ENCODE data around the gene PSMB5. TPM values are rescaled to one million over a fixed set of nuclear protein-coding genes. Genes with fewer than 3 reads are reported as not detected.

PSMB5 gene
- total RNA-seq, result 100 to 1,000 TPM; 304 to 543 (median 486) TPM

DNA sequence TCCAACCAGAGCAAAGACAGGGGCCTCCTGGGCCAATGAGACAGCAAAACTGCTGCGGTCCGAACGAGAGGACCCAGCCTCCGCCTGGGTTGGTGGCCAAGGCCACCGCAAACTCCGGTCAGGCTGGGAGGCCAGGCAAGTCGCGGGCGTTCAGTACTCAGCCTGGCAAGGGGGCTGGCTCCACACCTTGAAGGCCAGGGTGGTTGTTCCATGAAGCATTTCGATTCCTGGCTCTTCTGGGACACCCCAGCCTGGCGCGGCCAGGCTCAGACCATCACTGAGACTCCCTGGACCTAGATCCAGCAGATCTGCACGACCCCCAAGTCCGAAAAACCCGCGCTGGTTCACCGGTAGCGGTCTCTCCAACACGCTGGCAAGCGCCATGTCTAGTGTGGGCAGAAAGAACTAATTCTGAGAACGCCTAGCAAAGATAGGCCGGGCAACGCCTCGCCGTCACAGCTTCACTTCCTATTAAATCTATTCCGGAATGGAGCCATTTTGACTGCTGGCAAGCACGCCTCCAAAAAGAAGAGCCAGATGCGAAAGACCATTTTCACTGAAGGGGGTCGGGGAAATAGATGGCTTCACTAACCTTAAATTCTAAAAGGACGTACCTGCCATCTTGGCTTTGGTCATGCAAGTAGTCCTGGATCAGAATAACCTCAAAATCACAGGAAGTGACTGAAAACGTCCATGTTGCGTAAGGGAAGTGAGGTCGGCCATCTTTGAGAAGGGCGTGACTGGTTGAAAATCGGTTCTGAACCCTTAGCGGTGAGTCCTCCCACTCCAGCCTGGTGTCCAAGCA is at the start of gene PSMB5:
PSMB5 (minus strand) TSS at position 403 of the 805 bp plus-strand sequence; CDS start at position 384, 19 bp downstream.
- peak; percentile 98 to 99 for ATAC-seq
- in situ Hi-C loops (cut with MboI; ENCODE audit: low sequenced_read_pairs in 4 of 4), result no loop called here

DNA sequence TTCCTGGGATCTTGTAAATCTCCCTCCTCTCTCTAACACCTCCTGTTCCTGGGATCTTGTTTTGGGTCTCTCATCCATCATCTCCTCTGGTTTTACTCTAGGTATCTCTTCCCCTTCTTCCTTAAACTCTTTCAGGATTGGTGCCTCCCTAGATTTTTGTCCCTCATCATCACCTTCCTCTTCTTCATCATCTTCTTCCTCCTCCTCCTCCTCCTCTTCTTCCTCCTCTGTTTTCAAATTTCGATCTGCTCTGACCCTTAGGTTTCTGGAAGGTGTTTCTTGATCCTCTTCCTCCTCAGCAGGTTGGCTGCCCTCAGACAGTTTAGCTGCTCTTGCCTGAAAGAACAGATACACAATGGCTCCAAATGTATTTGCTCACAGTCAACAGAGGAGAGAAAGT is 45.8 kb upstream of the PSMB5 start:
- H3K36me3 ChIP-seq, result peaks cover 9 to 95% of the 10 kb centered on the region in 2 donors
- TF ChIP-seq, protein P1, sequence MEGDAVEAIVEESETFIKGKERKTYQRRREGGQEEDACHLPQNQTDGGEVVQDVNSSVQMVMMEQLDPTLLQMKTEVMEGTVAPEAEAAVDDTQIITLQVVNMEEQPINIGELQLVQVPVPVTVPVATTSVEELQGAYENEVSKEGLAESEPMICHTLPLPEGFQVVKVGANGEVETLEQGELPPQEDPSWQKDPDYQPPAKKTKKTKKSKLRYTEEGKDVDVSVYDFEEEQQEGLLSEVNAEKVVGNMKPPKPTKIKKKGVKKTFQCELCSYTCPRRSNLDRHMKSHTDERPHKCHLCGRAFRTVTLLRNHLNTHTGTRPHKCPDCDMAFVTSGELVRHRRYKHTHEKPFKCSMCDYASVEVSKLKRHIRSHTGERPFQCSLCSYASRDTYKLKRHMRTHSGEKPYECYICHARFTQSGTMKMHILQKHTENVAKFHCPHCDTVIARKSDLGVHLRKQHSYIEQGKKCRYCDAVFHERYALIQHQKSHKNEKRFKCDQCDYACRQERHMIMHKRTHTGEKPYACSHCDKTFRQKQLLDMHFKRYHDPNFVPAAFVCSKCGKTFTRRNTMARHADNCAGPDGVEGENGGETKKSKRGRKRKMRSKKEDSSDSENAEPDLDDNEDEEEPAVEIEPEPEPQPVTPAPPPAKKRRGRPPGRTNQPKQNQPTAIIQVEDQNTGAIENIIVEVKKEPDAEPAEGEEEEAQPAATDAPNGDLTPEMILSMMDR (IDR thresholded peaks at IDR 0.05 in 4 of 5, conservative IDR thresholded peaks at IDR 0.05 in 1 of 5), result no peak
- TF ChIP-seq POLR2A (IDR thresholded peaks at IDR 0.05), result no peak
- in situ Hi-C loops (cut with MboI; ENCODE audit: low sequenced_read_pairs in 4 of 4), result no loop called here
- ATAC-seq (no peak), DNase-seq (no peak)
- no peak overlapping the region for H3K4me3 ChIP-seq
- peaks cover 0 to 23% of the 10 kb centered on the region in 2 donors for H3K4me1 ChIP-seq
- H3K27ac ChIP-seq, result peak overlapping the region in 2 of 4 donors; percentile 71 to 82
- intact Hi-C loops (cut with DNase I; ENCODE audit: low total_unique reads), result no loop called here
- H3K9me3 ChIP-seq, result no peaks in the 10 kb centered on the region
- no peaks in the 10 kb centered on the region for H3K27me3 ChIP-seq

More for the DNA sequence above, at the start of gene PSMB5:
- intact Hi-C loops (cut with DNase I; ENCODE audit: low total_unique reads), result loop anchor here (1.0 to 2.0 kb wide), 3 partner anchors 22 to 60 kb away; partner anchors contain the start of genes ACIN1 and C14orf119
- Histone ChIP-seq H3K4me1 (peaks cover 12 to 22% of the 10 kb centered on the region in 2 donors), H3K27me3 (no peaks in the 10 kb centered on the region), H3K9me3 (no peaks in the 10 kb centered on the region), H3K36me3 (peaks cover 4 to 35% of the 10 kb centered on the region in 2 donors), H3K27ac (peak within 1 kb of the TSS; percentile 88 to 99 (median 98)), H3K4me3 (peak within 1 kb of the TSS; percentile 74 to 97 (median 90))
- DNase-seq, result peak; percentile 89 to 93
- peak; percentile 81 to 82 for TF ChIP-seq POLR2A (IDR thresholded peaks at IDR 0.05)
- TF ChIP-seq, protein P1 (IDR thresholded peaks at IDR 0.05 in 4 of 5, conservative IDR thresholded peaks at IDR 0.05 in 1 of 5), result peak in 1 of 5 experiments; percentile 29

DNA sequence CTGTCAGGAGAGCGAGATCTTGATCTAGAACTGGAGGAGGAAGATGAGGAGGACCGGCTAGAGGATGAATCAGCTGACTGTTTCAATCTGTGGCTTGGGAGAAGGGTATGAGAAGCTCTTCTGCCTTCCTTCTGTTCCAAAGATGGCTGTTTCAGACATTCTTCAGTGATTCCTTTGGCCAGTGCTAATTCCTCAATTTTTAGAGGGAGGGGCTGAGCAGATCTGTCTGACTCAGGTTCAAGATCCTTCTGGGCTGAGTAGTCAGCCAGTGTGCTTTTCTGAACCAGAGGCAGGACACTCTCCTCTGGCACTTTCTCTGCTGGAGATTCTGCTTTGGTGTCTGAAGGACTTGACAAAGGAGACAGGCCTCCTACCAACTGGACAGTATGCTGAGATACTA is 45.0 kb upstream of the PSMB5 start:
- Histone ChIP-seq H3K9me3 (no peaks in the 10 kb centered on the region), H3K4me3 (no peak overlapping the region), H3K4me1 (peaks cover 0 to 23% of the 10 kb centered on the region in 2 donors), H3K27ac (peak overlapping the region; percentile 71 to 87 (median 84)), H3K36me3 (peaks cover 9 to 97% of the 10 kb centered on the region in 2 donors), H3K27me3 (no peaks in the 10 kb centered on the region)
- ATAC-seq, result no peak
- in situ Hi-C loops (cut with MboI; ENCODE audit: low sequenced_read_pairs in 4 of 4), result no loop called here
- DNase-seq, result no peak
- intact Hi-C loops (cut with DNase I; ENCODE audit: low total_unique reads), result loop anchor here (2.0 to 5.0 kb wide), 2 partner anchors 15 to 218 kb away; partner anchors contain the start of genes ACIN1 and C14orf119
- TF ChIP-seq POLR2A (IDR thresholded peaks at IDR 0.05), result no peak
- TF ChIP-seq, protein P1 (IDR thresholded peaks at IDR 0.05 in 4 of 5, conservative IDR thresholded peaks at IDR 0.05 in 1 of 5), result no peak

DNA sequence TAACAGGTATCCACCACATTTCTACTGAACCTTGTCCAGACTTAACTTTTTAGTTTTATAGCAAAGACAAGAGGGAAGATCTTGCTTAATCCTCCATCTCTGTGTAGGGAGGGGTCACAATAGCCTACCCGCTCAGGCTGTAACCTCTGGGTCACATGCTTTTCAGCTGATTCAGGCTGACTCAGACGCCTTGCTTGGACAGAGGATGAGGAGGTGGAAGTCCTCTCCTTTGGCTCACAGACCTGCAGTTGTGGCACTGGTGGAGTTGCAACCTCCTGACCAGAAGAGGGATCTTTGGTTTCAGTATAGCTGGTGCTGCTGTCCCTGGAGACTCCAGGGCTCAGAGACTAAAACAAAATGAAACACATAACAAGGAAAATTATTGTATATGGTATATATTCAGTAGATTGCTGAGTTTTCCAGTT is 44.0 kb upstream of the PSMB5 start:
- TF ChIP-seq POLR2A (IDR thresholded peaks at IDR 0.05), result peak in 1 of 2 donors; percentile 47
- TF ChIP-seq, protein P1 (IDR thresholded peaks at IDR 0.05 in 4 of 5, conservative IDR thresholded peaks at IDR 0.05 in 1 of 5), result no peak
- no peaks in the 10 kb centered on the region for H3K9me3 ChIP-seq
- intact Hi-C loops (cut with DNase I; ENCODE audit: low total_unique reads), result loop anchor here (2.0 to 5.0 kb wide), 2 partner anchors 16 to 219 kb away; partner anchors contain the start of genes ACIN1 and C14orf119
- no peaks in the 10 kb centered on the region for H3K27me3 ChIP-seq
- in situ Hi-C loops (cut with MboI; ENCODE audit: low sequenced_read_pairs in 4 of 4), result no loop called here
- DNase-seq, result peak; percentile 89 to 95
- peaks cover 0 to 23% of the 10 kb centered on the region in 2 donors for H3K4me1 ChIP-seq
- peak; percentile 99 for ATAC-seq
- peak overlapping the region; percentile 71 to 87 (median 84) for H3K27ac ChIP-seq
- peaks cover 9 to 93% of the 10 kb centered on the region in 2 donors for H3K36me3 ChIP-seq
- no peak overlapping the region for H3K4me3 ChIP-seq

Measured in gastrocnemius medialis (tissue), 4 donors.